IMR-90 (cell line): ENCODE data around the gene QKI. TPM values are rescaled to one million over a fixed set of nuclear protein-coding genes. Genes with fewer than 3 reads are reported as not detected.

Source experiments
- ATAC-seq: fragments of 200-7000 bp; cut with Tn5 transposase; 2 replicates; pipeline ENCODE4 v1.9.1; 2020; ENCODE audit warnings: low read depth, mild to moderate bottlenecking, moderate library complexity
- BruUV-seq: library from RNA; stranded (reverse); fragments of 400-500 nt; replicated peaks from 2 replicates; lab custom pipeline; 2021; lab: Mats Ljungman, UMichigan
- CTCF ChIA-PET: fragments of 300-600 bp; formaldehyde crosslinking; extraction: SDS; loops from one replicate; lab custom pipeline; 2021; ENCODE audit warnings: antibody characterized with exemption; lab: Yijun Ruan, JAX
- POLR2A ChIA-PET: fragments of 300-600 bp; sonication (Branson Sonifier 250); formaldehyde crosslinking; loops from one replicate; lab custom pipeline; 2022; ENCODE audit warnings: antibody characterized with exemption; ENCODE audit not compliant: unreplicated experiment; lab: Charles Lee
- DNase-seq: peaks from one replicate; pipeline ENCODE4 v3.0.0; 2013
- H2AFZ ChIP-seq: replicated peaks from 2 replicates; pipeline ENCODE3; 2013; ENCODE audit warnings: low read length, mild to moderate bottlenecking; ENCODE audit not compliant: poor library complexity
- H2AK5ac ChIP-seq: 2 replicates; pipeline ENCODE4 v1.6.1; 2013; ENCODE audit warnings: low read depth, low read length, inconsistent platforms
- H2AK9ac ChIP-seq: replicated peaks from 2 replicates; pipeline ENCODE3; 2013; ENCODE audit warnings: mild to moderate bottlenecking, low read depth, low read length, moderate library complexity; ENCODE audit not compliant: poor library complexity
- H2BK120ac ChIP-seq: 2 replicates; pipeline ENCODE4 v1.6.1; 2013; ENCODE audit warnings: low read depth, low read length, inconsistent platforms
- H2BK15ac ChIP-seq: 3 replicates; pipeline ENCODE4 v1.6.1; 2013; ENCODE audit warnings: low read depth, low read length, inconsistent platforms
- H2BK20ac ChIP-seq: 2 replicates; pipeline ENCODE4 v1.6.1; 2013; ENCODE audit warnings: low read depth, mild to moderate bottlenecking, inconsistent platforms, low read length, moderate library complexity
- H2BK5ac ChIP-seq: 2 replicates; pipeline ENCODE4 v1.6.1; 2013; ENCODE audit warnings: mild to moderate bottlenecking, low read depth, low read length, inconsistent platforms; ENCODE audit not compliant: poor library complexity, severe bottlenecking
- H3K14ac ChIP-seq: replicated peaks from 2 replicates; pipeline ENCODE4 v1.6.1; 2013; ENCODE audit warnings: low read depth, low read length, inconsistent platforms
- H3K18ac ChIP-seq: 2 replicates; pipeline ENCODE4 v1.6.1; 2013; ENCODE audit warnings: low read depth, low read length, control low read depth
- H3K23ac ChIP-seq: 2 replicates; pipeline ENCODE4 v1.6.1; 2013; ENCODE audit warnings: low read depth, low read length, inconsistent platforms
- H3K27ac ChIP-seq: 2 replicates; pipeline ENCODE4 v1.5.1; 2013; ENCODE audit warnings: mild to moderate bottlenecking, control low read depth, low read length; ENCODE audit not compliant: insufficient read depth
- H3K27me3 ChIP-seq: 2 replicates; pipeline ENCODE4 v1.6.1; 2013; ENCODE audit warnings: low read length; ENCODE audit not compliant: control insufficient read depth, insufficient read depth
- H3K36me3 ChIP-seq: 2 replicates; pipeline ENCODE4 v1.6.1; 2013; ENCODE audit warnings: low read length, mixed read lengths; ENCODE audit not compliant: control insufficient read depth, insufficient read depth
- H3K4ac ChIP-seq: 2 replicates; pipeline ENCODE4 v1.6.1; 2013; ENCODE audit warnings: low read depth, low read length, inconsistent platforms
- H3K4me1 ChIP-seq: 2 replicates; pipeline ENCODE4 v1.6.1; 2013; ENCODE audit warnings: low read length, mixed read lengths; ENCODE audit not compliant: control insufficient read depth, insufficient read depth
- H3K4me2 ChIP-seq: 2 replicates; pipeline ENCODE4 v1.6.1; 2013; ENCODE audit warnings: low read depth, mild to moderate bottlenecking, control low read depth, low read length, moderate library complexity
- H3K4me3 ChIP-seq: 2 replicates; pipeline ENCODE4 v1.5.1; 2013; ENCODE audit warnings: low read depth, mild to moderate bottlenecking, control low read depth, low read length, moderate library complexity; ENCODE audit not compliant: insufficient read depth
- H3K56ac ChIP-seq: 2 replicates; pipeline ENCODE4 v1.6.1; 2013; ENCODE audit warnings: low read length, inconsistent platforms; ENCODE audit not compliant: insufficient read depth; ENCODE audit errors: extremely low read depth
- H3K79me1 ChIP-seq, 2 experiments: 2 replicates each; pipeline ENCODE4 v1.6.1; 2013; ENCODE audit warnings: low read length in 2 of 2, inconsistent platforms in 1 of 2, low read depth in 1 of 2
- H3K9ac ChIP-seq: 2 replicates; pipeline ENCODE4 v1.6.1; 2013; ENCODE audit warnings: low read depth, low read length, control low read depth
- H3K9me1 ChIP-seq: 2 replicates; pipeline ENCODE4 v1.6.1; 2013; ENCODE audit warnings: low read length, inconsistent platforms; ENCODE audit not compliant: insufficient read depth
- H3K9me3 ChIP-seq: 2 replicates; pipeline ENCODE4 v1.6.1; 2013; ENCODE audit warnings: low read length; ENCODE audit not compliant: control insufficient read depth, insufficient read depth
- H4K20me1 ChIP-seq: 2 replicates; pipeline ENCODE4 v1.6.1; 2013; ENCODE audit warnings: low read length, inconsistent platforms; ENCODE audit not compliant: insufficient read depth
- H4K5ac ChIP-seq: 2 replicates; pipeline ENCODE4 v1.6.1; 2013; ENCODE audit warnings: mild to moderate bottlenecking, low read depth, low read length, control low read depth
- H4K8ac ChIP-seq, 2 experiments: 2 replicates each; pipeline ENCODE4 v1.6.1; 2013; ENCODE audit warnings: low read depth in 2 of 2, low read length in 2 of 2, control low read depth in 1 of 2, inconsistent platforms in 1 of 2
- H4K91ac ChIP-seq: 2 replicates; pipeline ENCODE4 v1.6.1; 2013; ENCODE audit warnings: low read depth, low read length, inconsistent platforms; ENCODE audit not compliant: insufficient read depth
- BHLHE40 ChIP-seq: fragments of 150-350 bp; IDR thresholded peaks from 2 replicates; pipeline ENCODE4 v1.6.1; 2016; ENCODE audit warnings: mild to moderate bottlenecking, low read depth, low read length
- FOS ChIP-seq: fragments of 150-350 bp; IDR thresholded peaks from 2 replicates; pipeline ENCODE4 v1.6.1; 2016; ENCODE audit warnings: low read depth, low read length
- MAZ ChIP-seq: IDR thresholded peaks from 2 replicates; pipeline ENCODE4 v1.6.1; 2012; ENCODE audit warnings: low read depth, mild to moderate bottlenecking, low read length, improper control_type of control experiment, moderate library complexity, borderline replicate concordance
- POLR2A ChIP-seq: IDR thresholded peaks from 2 replicates; pipeline ENCODE4 v1.6.1; 2012; ENCODE audit warnings: mild to moderate bottlenecking, low read depth, low read length
- WGBS, 2 experiments: methylation state at CpG; one replicate each; pipeline versions ENCODE4 v1.1.5 to v1.1.7; 2013; ENCODE audit warnings: missing lambda C conversion rate in 2 of 2; ENCODE audit not compliant: insufficient read length in 1 of 2; ENCODE audit errors: extremely low coverage in 2 of 2; 5-methylcytosine and 5-hydroxymethylcytosine counted together
- dilution Hi-C: fragments of 300-500 bp; cut with HindIII; formaldehyde crosslinking; loops from one replicate; pipeline ENCODE4 v1.14.3; 2018; ENCODE audit warnings: low sequenced_read_pairs; ENCODE audit not compliant: unreplicated experiment
- in situ Hi-C: fragments of 300-500 bp; cut with MboI; formaldehyde crosslinking; loops from 3 replicates; pipeline ENCODE4 v1.14.3; 2019; ENCODE audit warnings: low sequenced_read_pairs, inconsistent platforms, mixed read lengths
- intact Hi-C: fragments of 100-400 bp; cut with micrococcal nuclease; formaldehyde crosslinking; loops from 2 replicates; pipeline ENCODE4 v1.10.0; 2022
- polyA plus RNA-seq, 3 experiments: library from polyadenylated mRNA; depleted of rRNA; stranded (reverse); fragments of >200 nt; gene quantifications; 2 replicates each; pipeline ENCODE4 v1.2.3, GENCODE V29; 2012; ENCODE audit warnings: low replicate concordance in 1 of 3
- total RNA-seq: library from RNA; depleted of rRNA; stranded (reverse); fragments of >200 nt; gene quantifications from 2 replicates; pipeline ENCODE4 v1.2.3, GENCODE V29; 2012

QKI gene
- total and polyA plus RNA-seq, 2 of the 4 experiments (the other 2 are of a cell fraction) = 112 to 232 TPM

GRCh38 chr6:163483107-163483506, 68.6 kb downstream of the QKI start:
- no peak overlapping the region for H3K27ac ChIP-seq
- no peak for TF ChIP-seq FOS
- no peak for TF ChIP-seq BHLHE40
- no peak for TF ChIP-seq POLR2A
- TF ChIP-seq MAZ = no peak
- POLR2A ChIA-PET = no interaction called here

More at GRCh38 chr6:163483107-163483506, 68.6 kb downstream of the QKI start:
- no peak overlapping the region for H2AFZ ChIP-seq
- no peak overlapping the region for H4K8ac ChIP-seq
- no peak overlapping the region for H3K4me2 ChIP-seq
- no peak overlapping the region for H4K91ac ChIP-seq
- ATAC-seq = no peak
- no peak overlapping the region for H3K9ac ChIP-seq
- H3K4me1 ChIP-seq = 0 out of 2 replicates have a peak, but pooled peaks cover 4% of the 10 kb centered on the region
- peaks cover 7% of the 10 kb centered on the region; the same call in 1 of the 2 replicates for H3K36me3 ChIP-seq
- no peaks in the 10 kb centered on the region for H3K9me3 ChIP-seq
- no CpG with 5 or more reads among the region's 2 CpGs for WGBS, 2 experiments
- H3K27me3 ChIP-seq = no peaks in the 10 kb centered on the region
- CTCF ChIA-PET = no interaction called here
- H2AK5ac ChIP-seq = no peak overlapping the region
- no peak overlapping the region for H3K56ac ChIP-seq
- no peak overlapping the region for H3K4ac ChIP-seq
- DNase-seq = no peak
- in situ Hi-C loops (no loop called here), intact Hi-C loops (no loop called here), dilution Hi-C loops (no loop called here)
- no peak overlapping the region for H3K4me3 ChIP-seq
- H3K18ac ChIP-seq = no peak overlapping the region
- BruUV-seq = no TSS peak
- no peak overlapping the region for H2BK20ac ChIP-seq
- H4K20me1 ChIP-seq = peaks cover 51% of the 10 kb centered on the region; the same call in 1 of the 2 replicates
- H3K23ac ChIP-seq = no peak overlapping the region
- peaks cover 15 to 58% of the 10 kb centered on the region in 2 experiments for H3K79me1 ChIP-seq
- H3K9me1 ChIP-seq = no peaks in the 10 kb centered on the region
- no peak overlapping the region for H2BK120ac ChIP-seq
- no peak overlapping the region for H2BK5ac ChIP-seq
- H4K5ac ChIP-seq = no peak overlapping the region
- H2BK15ac ChIP-seq = no peak overlapping the region
- no peak overlapping the region for H3K14ac ChIP-seq
- no peak overlapping the region for H2AK9ac ChIP-seq
